GM19328 (cell line): ENCODE measurements around the gene H6PD.

Experiments used
- ATAC-seq: cut with Tn5 transposase; IDR thresholded peaks from one replicate; pipeline ENCODE4 v1.9.1; 2021; ENCODE audit warnings: mild to moderate bottlenecking, moderate library complexity; ENCODE audit not compliant: unreplicated experiment

The H6PD gene

GRCh38 chr1:9240914-9241820, 6.6 kb downstream of the H6PD start:
- ATAC-seq: no peak

- no peak for ATAC-seq
Measured at GRCh38 chr1:9241891-9242290, 7.3 kb downstream of the H6PD start.

- no peak for ATAC-seq
Measured at GRCh38 chr1:9242338-9242969, 7.9 kb downstream of the H6PD start.

GRCh38 chr1:9243066-9243739, 8.6 kb downstream of the H6PD start:
- ATAC-seq: no peak

- no peak for ATAC-seq
Measured at GRCh38 chr1:9244501-9245229, 10.1 kb downstream of the H6PD start.

GRCh38 chr1:9245230-9245619, 10.7 kb downstream of the H6PD start:
- no peak for ATAC-seq

GRCh38 chr1:9245661-9246060, 11.1 kb downstream of the H6PD start:
- ATAC-seq: no peak

GRCh38 chr1:9246215-9246614, 11.6 kb downstream of the H6PD start:
- ATAC-seq: no peak

GRCh38 chr1:9246841-9247785, 12.5 kb downstream of the H6PD start:
- no peak for ATAC-seq

- no peak for ATAC-seq
Measured at GRCh38 chr1:9247894-9248293, 13.3 kb downstream of the H6PD start.

- ATAC-seq: no peak
Measured at GRCh38 chr1:9248341-9249262, 14.0 kb downstream of the H6PD start.

- no peak for ATAC-seq
Measured at GRCh38 chr1:9249263-9249533, 14.6 kb downstream of the H6PD start.

- no peak for ATAC-seq
Measured at GRCh38 chr1:9249534-9250410, 15.2 kb downstream of the H6PD start.

- no peak for ATAC-seq
Measured at GRCh38 chr1:9250411-9251381, 16.1 kb downstream of the H6PD start.

- ATAC-seq: no peak
Measured at GRCh38 chr1:9251501-9251900, 16.9 kb downstream of the H6PD start.

GRCh38 chr1:9253004-9253403, 18.4 kb downstream of the H6PD start:
- no peak for ATAC-seq

GRCh38 chr1:9253453-9254105, 19.0 kb downstream of the H6PD start:
- ATAC-seq: no peak
